Hematopoietic multipotent progenitor cell treated with erythropoietin and hydrocortisone succinate and interleukin-3 and kit ligand, for 17 days (in vitro differentiated cells): Measurements from ENCODE around the gene SLC39A11.
"Not testable (repeated sequence)": the region's sequence is repeated elsewhere in the genome, so short reads cannot be mapped to it uniquely, and the experiment has no call there.

Experiments
- DNase-seq: peaks from one replicate; pipeline ENCODE4 v3.0.0-alpha.2; 2015; ENCODE audit warnings: low spot score

SLC39A11 gene

GRCh38 chr17:72916991-72917390 is 175.5 kb downstream of the SLC39A11 start:
- no peak for DNase-seq

GRCh38 chr17:72915625-72916081 is 176.8 kb downstream of the SLC39A11 start:
- DNase-seq, result no peak

- DNase-seq, result no peak
Observed at GRCh38 chr17:72913142-72913682, 179.3 kb downstream of the SLC39A11 start.

- DNase-seq, result no peak
Observed at GRCh38 chr17:72906306-72906705, 186.2 kb downstream of the SLC39A11 start.

GRCh38 chr17:72903522-72903921 is 189.0 kb downstream of the SLC39A11 start:
- no peak for DNase-seq

- no peak for DNase-seq
Observed at GRCh38 chr17:72901657-72902056, 190.8 kb downstream of the SLC39A11 start.

- no peak for DNase-seq
Observed at GRCh38 chr17:72901083-72901482, 191.4 kb downstream of the SLC39A11 start.

- no peak for DNase-seq
Observed at GRCh38 chr17:72900654-72900971, 191.9 kb downstream of the SLC39A11 start.

GRCh38 chr17:72898725-72899124 is 193.8 kb downstream of the SLC39A11 start:
- no peak for DNase-seq

GRCh38 chr17:72896288-72896687 is 196.2 kb downstream of the SLC39A11 start:
- not testable (repeated sequence) for DNase-seq

GRCh38 chr17:72891627-72892026 is 200.9 kb downstream of the SLC39A11 start:
- DNase-seq, result no peak

- no peak for DNase-seq
Observed at GRCh38 chr17:72890711-72891110, 201.8 kb downstream of the SLC39A11 start.

- no peak for DNase-seq
Observed at GRCh38 chr17:72887917-72888316, 204.6 kb downstream of the SLC39A11 start.

- DNase-seq, result no peak
Observed at GRCh38 chr17:72887322-72887721, 205.2 kb downstream of the SLC39A11 start.

GRCh38 chr17:72886622-72887021 is 205.9 kb downstream of the SLC39A11 start:
- DNase-seq, result no peak

GRCh38 chr17:72884066-72884465 is 208.4 kb downstream of the SLC39A11 start:
- DNase-seq, result no peak

- no peak for DNase-seq
Observed at GRCh38 chr17:72883351-72883750, 209.1 kb downstream of the SLC39A11 start.

GRCh38 chr17:72882426-72882825 is 210.1 kb downstream of the SLC39A11 start:
- DNase-seq, result no peak

GRCh38 chr17:72879877-72880276 is 212.6 kb downstream of the SLC39A11 start:
- no peak for DNase-seq

- DNase-seq, result no peak
Observed at GRCh38 chr17:72878975-72879660, 213.4 kb downstream of the SLC39A11 start.

GRCh38 chr17:72877348-72877747 is 215.1 kb downstream of the SLC39A11 start:
- no peak for DNase-seq

- no peak for DNase-seq
Observed at GRCh38 chr17:72876413-72876812, 216.1 kb downstream of the SLC39A11 start.

- no peak for DNase-seq
Observed at GRCh38 chr17:72875361-72875760, 217.1 kb downstream of the SLC39A11 start.

- no peak for DNase-seq
Observed at GRCh38 chr17:72872396-72872795, 220.1 kb downstream of the SLC39A11 start.
